ENCODE results near the gene PAFAH2. TPM values are rescaled to one million over a fixed set of nuclear protein-coding genes. Genes with fewer than 3 reads are reported as not detected.

The PAFAH2 gene
- total RNA-seq, 6 donors from 2014 or later: 12.6 to 20.1 (median 15.1) TPM

DNA sequence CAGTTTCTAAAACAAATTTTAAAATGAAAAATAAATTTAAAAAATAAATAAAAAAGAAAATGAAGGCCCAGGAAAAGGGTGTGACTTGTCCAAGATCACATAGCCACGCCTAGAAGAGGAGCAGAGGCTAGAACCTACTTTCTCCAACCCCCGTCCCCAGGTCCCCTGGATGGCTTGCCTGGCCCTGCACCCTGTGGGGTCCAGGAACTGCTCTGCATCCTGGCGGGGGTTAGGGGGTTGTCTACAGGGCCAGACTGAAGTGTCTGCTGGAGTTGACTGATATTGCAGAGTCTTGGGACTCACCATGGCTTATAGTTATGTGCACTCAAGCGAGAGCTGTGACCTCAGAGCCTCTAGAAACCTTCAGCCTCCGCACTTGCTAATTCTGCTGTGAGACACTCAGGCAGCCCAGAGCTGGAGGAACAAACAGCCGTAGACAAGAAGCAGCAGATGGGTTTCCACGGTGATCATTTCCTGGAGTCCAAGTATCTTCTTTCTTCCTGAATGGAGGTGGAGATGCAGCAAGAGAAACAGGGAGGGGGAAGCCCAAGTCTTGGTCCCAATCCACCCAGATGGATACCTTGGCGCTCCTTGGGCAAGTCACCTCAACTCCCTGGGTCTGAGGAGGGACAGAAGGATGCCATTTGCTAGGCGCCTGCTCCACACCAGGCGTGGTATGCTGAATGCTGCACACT lies 18.5 kb upstream of the PAFAH2 start:
- H3K9me3 ChIP-seq: no peaks in the 10 kb centered on the region
- 67 to 77% methylated on average over 8 to 10 of the region's 10 CpGs for WGBS, 2 donors
- no peak overlapping the region for H3K27ac ChIP-seq
- H3K27me3 ChIP-seq: no peaks in the 10 kb centered on the region
- H3K36me3 ChIP-seq: no peaks in the 10 kb centered on the region
- peaks cover 2 to 28% (median 22%) of the 10 kb centered on the region in 4 donors for H3K4me1 ChIP-seq
- ATAC-seq (ENCODE audit: low FRiP score in 2 of 2) (no peak), DNase-seq (no peak)
- H3K4me3 ChIP-seq: no peak overlapping the region
- TF ChIP-seq POLR2AphosphoS5 (IDR thresholded peaks at IDR 0.05): no peak
- TF ChIP-seq EP300 (IDR thresholded peaks at IDR 0.05): no peak
- no peak for TF ChIP-seq POLR2A (IDR thresholded peaks at IDR 0.05)
- TF ChIP-seq CTCF (IDR thresholded peaks at IDR 0.05): no peak

GRCh38 chr1:26015358-26015757 lies 17.5 kb upstream of the PAFAH2 start:
- Histone ChIP-seq H3K27me3 (no peaks in the 10 kb centered on the region), H3K27ac (peak overlapping the region in 1 of 4 donors; percentile 52), H3K36me3 (no peaks in the 10 kb centered on the region), H3K9me3 (no peaks in the 10 kb centered on the region), H3K4me3 (no peak overlapping the region), H3K4me1 (peaks cover 2 to 28% (median 22%) of the 10 kb centered on the region in 4 donors)
- WGBS, 2 donors: 21 to 60% methylated on average over 2 of the region's 2 CpGs
- DNase-seq: peak in 1 of 2 donors; percentile 94
- TF ChIP-seq POLR2A (IDR thresholded peaks at IDR 0.05) (no peak), POLR2AphosphoS5 (IDR thresholded peaks at IDR 0.05) (peak; percentile 54 to 68), CTCF (IDR thresholded peaks at IDR 0.05) (no peak)
- ATAC-seq (ENCODE audit: low FRiP score in 2 of 2): peak; percentile 68 to 72

DNA sequence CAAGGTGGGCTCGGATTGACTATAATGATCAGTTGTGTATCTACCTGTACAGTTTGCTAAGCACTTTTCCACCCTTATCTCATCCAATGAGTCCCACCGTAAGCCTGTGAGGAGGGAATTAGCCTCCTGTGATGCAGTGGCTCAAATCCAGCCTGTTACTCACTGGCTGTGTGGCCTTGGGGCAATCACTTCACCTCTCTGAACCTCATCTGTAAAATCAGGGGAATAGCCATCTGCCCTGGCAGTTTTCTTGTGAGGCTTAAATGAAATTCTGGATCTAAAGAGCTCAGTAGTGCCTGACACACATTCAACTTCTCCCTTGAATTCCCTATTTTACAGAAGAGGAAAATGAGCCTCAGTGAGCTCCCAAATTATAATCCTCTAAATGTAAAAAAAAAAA lies 16.3 kb upstream of the PAFAH2 start:
- ATAC-seq (ENCODE audit: low FRiP score in 2 of 2): no peak
- 93 to 94% methylated on average over 2 of the region's 2 CpGs for WGBS, 2 donors
- no peak for TF ChIP-seq POLR2A (IDR thresholded peaks at IDR 0.05)
- no peak for TF ChIP-seq CTCF (IDR thresholded peaks at IDR 0.05)
- TF ChIP-seq EP300 (IDR thresholded peaks at IDR 0.05): no peak
- no peak for TF ChIP-seq POLR2AphosphoS5 (IDR thresholded peaks at IDR 0.05)

DNA sequence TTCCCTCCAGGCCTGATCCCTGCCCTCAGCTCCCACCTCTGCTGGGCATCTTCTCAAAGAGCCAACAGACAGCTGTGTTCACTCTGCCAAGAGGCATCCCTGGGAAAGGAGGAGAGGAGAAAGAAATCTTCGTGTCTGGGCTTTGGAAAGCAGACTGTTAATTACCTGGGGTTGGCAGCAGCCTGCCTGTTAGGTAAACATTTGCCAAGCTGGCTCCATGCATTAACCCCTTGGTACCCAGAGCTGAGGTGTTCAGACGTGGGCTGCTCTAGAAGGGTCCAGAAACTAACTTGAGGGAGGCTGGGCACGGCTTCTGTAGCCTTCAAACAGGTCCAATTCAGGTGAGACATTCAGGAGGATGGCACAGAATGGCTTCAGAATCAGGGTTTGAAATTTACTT lies 15.0 kb upstream of the PAFAH2 start:
- DNase-seq (no peak), ATAC-seq (ENCODE audit: low FRiP score in 2 of 2) (no peak)
- H3K9me3 ChIP-seq: no peaks in the 10 kb centered on the region
- H3K4me1 ChIP-seq: peaks cover 2 to 28% (median 22%) of the 10 kb centered on the region in 4 donors
- 33 to 57% methylated on average over 1 to 3 of the region's 3 CpGs for WGBS, 2 donors
- no peaks in the 10 kb centered on the region for H3K36me3 ChIP-seq
- no peaks in the 10 kb centered on the region for H3K27me3 ChIP-seq
- no peak overlapping the region for H3K4me3 ChIP-seq
- TF ChIP-seq CTCF (IDR thresholded peaks at IDR 0.05): no peak
- no peak for TF ChIP-seq EP300 (IDR thresholded peaks at IDR 0.05)
- no peak for TF ChIP-seq POLR2A (IDR thresholded peaks at IDR 0.05)
- TF ChIP-seq POLR2AphosphoS5 (IDR thresholded peaks at IDR 0.05): no peak
- no peak overlapping the region for H3K27ac ChIP-seq

More for the DNA sequence above, 16.3 kb upstream of the PAFAH2 start:
- Histone ChIP-seq H3K4me3 (no peak overlapping the region), H3K36me3 (no peaks in the 10 kb centered on the region), H3K9me3 (no peaks in the 10 kb centered on the region), H3K27me3 (no peaks in the 10 kb centered on the region), H3K27ac (no peak overlapping the region), H3K4me1 (peaks cover 2 to 28% (median 22%) of the 10 kb centered on the region in 4 donors)
- DNase-seq: no peak

- DNase-seq: peak in 1 of 2 donors; percentile 81
- H3K36me3 ChIP-seq: no peaks in the 10 kb centered on the region
- no peaks in the 10 kb centered on the region for H3K9me3 ChIP-seq
- peaks cover 0 to 14% (median 9%) of the 10 kb centered on the region in 4 donors for H3K4me1 ChIP-seq
- WGBS, 2 donors: 57 to 75% methylated on average over 3 of the region's 3 CpGs
- H3K4me3 ChIP-seq: no peak overlapping the region
- H3K27ac ChIP-seq: no peak overlapping the region
- H3K27me3 ChIP-seq: no peaks in the 10 kb centered on the region
- TF ChIP-seq CTCF (IDR thresholded peaks at IDR 0.05) (no peak), POLR2AphosphoS5 (IDR thresholded peaks at IDR 0.05) (no peak), POLR2A (IDR thresholded peaks at IDR 0.05) (no peak), EP300 (IDR thresholded peaks at IDR 0.05) (no peak)
- ATAC-seq (ENCODE audit: low FRiP score in 2 of 2): peak; percentile 36 to 82
These were observed 13.0 kb upstream of the PAFAH2 start for GRCh38 chr1:26010825-26011224.

All from upper lobe of left lung (tissue), 6 donors.